NCI-H748 (cell line): ENCODE measurements around the gene RASSF5.

Experiments
- DNase-seq: peaks from one replicate; lab custom pipeline; 2025; ENCODE audit not compliant: unreplicated experiment; lab: John Stamatoyannopoulos, UW

Gene RASSF5, protein sequence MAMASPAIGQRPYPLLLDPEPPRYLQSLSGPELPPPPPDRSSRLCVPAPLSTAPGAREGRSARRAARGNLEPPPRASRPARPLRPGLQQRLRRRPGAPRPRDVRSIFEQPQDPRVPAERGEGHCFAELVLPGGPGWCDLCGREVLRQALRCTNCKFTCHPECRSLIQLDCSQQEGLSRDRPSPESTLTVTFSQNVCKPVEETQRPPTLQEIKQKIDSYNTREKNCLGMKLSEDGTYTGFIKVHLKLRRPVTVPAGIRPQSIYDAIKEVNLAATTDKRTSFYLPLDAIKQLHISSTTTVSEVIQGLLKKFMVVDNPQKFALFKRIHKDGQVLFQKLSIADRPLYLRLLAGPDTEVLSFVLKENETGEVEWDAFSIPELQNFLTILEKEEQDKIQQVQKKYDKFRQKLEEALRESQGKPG

GRCh38 chr1:206507284-206508129, at the start of gene RASSF5:
Gene RASSF5, plus strand, starts transcription at chr1:206507531. Its CDS starts 72 bp downstream, at chr1:206507603.
- peak; percentile 61 for DNase-seq

GRCh38 chr1:206459703-206460102, 47.6 kb upstream of the RASSF5 start:
- no peak for DNase-seq

- no peak for DNase-seq
Measured at GRCh38 chr1:206460836-206461426, 46.4 kb upstream of the RASSF5 start.

DNA sequence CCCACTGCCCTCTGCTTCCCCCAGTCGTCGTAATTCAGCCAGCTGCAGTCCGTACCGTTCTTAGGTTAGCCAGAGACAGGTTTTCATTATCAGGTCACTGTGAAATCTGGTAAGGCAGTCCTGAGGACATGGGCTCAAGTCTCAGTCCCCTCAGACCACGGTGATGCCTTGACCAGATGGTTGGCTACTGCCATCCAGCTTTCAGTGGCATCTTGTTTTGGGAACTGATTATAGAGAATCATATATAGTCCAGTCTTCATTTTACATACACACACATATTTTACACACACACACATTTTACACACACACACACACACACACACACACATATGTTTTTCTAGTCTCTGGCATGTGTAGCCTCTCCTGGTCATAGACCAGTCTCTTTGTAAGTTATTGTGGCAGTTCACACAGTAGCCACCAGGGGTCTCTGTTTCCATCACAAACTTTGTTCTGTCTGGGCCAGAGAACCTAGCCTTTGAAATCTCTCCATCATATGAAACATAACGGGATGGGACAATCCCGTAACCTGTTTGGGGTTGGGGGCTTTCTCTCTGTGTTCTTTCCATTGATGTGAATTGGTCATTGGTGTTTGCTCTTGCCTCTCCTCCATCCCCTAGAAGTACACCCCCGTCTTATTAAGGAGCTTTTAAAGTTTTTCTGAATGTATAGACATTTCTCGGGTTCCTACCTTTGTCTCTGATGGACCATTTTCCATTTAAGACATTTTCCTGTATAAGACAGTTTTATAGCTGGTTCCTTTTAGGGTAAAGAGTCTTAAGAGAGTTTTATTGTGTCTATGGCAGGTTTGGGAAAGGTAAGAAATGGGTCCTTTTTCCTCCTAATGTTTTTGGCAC, 45.5 kb upstream of the RASSF5 start:
- DNase-seq = peak; percentile 40

GRCh38 chr1:206463137-206463536, 44.2 kb upstream of the RASSF5 start:
- no peak for DNase-seq

DNA sequence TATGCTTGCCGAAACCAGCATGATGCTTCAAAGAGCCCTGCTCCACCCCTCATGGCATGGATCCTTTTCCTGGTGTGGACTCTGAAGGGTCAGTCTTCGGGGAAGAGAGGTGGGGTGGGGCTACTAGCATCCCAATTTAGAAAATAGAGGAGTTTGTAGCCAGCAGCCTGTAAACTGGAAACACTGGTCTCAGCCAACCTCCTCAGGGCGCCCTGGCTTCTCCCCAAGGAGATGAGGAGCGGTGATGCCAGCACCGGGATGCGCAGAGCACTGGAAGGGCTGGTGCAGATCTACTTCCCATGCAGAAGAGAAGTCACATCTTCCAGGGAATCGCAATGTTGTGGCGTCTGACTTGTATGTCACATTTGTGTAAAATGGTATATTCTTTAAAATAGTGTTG, 43.4 kb upstream of the RASSF5 start:
- DNase-seq = no peak

DNA sequence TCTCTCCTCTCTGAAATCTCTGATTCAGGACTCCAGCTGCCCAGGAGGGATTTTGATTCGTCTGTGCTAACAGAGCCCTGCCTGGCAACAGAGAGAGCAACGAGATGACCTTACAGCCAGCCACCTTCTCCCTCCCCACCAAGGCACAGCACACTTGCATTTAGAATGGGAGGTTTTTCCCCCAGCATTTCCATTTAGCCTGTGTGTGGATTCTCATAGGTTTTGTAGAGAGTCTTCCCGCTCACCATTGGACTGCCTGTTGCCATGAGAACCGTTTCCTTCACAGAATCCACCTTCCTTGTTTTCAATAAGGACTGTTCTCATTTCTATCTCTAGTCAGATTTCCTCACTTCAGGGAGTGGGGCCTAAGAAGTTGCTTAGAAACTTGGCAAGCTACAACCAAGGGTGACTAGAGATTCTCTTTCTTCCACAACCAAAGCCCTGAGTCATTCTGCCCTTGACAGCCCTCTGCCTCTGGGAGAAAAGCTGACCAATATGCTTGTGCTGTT, 42.8 kb upstream of the RASSF5 start:
- DNase-seq = no peak

GRCh38 chr1:206465951-206466350, 41.4 kb upstream of the RASSF5 start:
- DNase-seq = no peak

GRCh38 chr1:206466840-206467649, 40.3 kb upstream of the RASSF5 start:
- no peak for DNase-seq

DNA sequence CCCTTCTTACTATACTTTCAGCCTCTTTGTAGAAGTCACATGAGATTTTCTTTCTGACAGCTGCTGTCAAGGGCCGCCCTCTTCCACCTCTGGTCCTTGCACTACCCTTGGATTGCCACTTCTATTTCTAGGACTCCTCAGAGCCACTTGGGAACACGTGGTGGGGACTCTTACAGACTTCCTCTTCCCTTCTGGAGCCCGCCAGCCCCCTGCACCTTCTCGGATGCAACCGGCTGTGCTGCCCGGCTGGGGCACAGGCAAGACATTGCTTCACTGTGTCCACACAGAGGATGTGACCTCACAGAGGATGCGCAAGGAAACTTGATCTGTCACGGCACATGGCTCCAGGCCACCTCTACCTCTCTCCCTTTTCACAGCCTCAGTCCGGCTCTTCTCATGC, 39.4 kb upstream of the RASSF5 start:
- DNase-seq = peak; percentile 2

DNA sequence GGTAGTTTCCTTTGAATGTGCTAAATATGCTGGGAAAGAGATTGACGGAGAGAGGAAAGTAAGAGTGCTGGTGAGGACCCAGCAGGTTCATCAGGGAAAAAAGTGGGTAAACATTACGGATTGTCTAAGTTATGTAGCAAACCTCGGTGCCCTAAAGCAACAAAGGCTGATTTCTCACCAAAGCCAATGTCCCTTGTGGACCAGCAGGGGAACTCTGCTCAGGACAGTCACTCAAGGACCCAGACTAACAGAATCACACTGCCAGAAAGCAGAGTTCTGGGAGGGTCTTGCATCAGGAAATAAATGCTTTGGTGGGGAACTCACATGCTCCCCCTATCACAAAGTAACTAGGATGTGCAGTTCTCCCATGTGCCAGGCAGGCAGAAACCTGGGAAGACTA, 38.8 kb upstream of the RASSF5 start:
- DNase-seq = no peak

GRCh38 chr1:206469411-206469932, 37.9 kb upstream of the RASSF5 start:
- no peak for DNase-seq

DNA sequence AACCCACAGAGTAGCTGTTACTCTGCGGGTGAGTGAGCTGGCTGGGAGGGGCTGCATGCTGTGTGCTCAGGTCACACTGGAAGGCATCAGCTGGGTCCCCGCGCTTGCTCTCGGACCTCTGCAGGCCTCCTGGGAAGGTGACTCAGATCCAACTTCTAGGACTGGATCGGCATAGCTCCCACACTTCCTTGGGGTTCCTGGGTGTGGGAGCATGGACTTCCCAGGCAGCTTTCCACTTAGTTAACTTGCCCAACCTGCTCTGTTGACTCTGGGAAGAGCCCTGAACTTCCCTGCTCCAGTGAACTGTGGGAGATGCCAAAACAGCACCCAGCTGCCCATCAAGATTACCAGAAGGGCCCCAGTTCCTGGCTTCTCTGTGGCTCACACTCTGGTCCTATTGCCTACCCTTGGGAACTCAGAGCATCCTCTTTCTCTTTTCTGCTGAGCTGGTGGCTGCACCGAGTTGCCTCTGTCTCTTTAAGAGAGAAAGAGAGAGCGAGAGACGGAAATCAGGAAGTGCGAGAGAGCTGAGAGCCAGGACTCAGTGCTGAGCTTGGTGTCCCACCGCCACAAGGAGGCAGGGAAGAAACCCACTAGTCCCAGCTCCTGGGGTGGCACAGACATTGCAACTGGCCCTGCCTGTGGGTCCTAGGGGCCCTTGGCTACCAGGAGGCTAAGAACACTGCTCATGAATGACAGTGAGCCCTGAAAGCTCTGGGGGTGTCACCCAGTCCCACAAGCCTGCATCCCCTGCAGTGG, 37.2 kb upstream of the RASSF5 start, which contains the start of gene IKBKE:
Gene IKBKE, plus strand, starts transcription at position 544 of the 759 bp plus-strand sequence. CDS start 2,752 bp downstream, outside the sequence.
- peak; percentile 39 for DNase-seq

GRCh38 chr1:206470692-206471414, 36.5 kb upstream of the RASSF5 start:
- DNase-seq = no peak

GRCh38 chr1:206471415-206471801, 35.9 kb upstream of the RASSF5 start:
- no peak for DNase-seq

DNA sequence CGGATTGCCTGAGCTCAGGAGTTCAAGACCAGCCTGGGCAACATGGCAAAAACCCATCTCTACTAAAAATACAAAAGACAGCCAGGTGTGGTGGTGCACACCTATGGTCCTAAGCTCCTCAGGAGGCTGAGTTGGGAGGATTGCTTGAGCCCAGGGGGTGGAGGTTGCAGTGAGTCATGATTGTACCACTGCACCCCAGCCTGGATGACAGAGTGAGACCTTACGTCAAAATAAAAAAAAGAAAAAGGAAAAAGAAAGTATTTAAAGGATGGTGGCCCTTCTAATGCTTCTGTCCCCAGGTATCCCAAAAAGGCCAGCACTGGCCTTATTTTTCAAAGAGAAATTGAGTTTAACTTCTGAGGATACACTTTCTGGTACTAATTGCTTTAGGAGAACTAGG, 35.3 kb upstream of the RASSF5 start:
- DNase-seq = no peak

DNA sequence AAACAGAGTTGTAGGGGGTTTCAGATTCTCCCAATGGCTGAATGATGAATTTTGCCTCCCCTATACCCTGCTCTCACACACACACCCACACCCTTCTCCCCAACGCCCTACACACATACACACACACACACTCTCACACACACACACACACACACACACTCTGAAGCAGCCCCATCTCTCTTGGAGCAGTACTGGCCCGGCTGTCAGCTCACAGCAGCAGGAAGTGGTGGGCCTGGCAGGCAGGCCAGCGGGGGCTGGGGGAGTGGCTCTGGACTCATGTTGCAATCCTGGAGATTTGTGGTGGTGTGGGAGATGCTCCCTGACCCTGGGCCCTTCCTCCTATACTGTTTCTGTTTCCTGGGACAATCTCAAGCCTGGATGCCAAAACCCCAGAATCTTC, 34.9 kb upstream of the RASSF5 start:
- no peak for DNase-seq

DNA sequence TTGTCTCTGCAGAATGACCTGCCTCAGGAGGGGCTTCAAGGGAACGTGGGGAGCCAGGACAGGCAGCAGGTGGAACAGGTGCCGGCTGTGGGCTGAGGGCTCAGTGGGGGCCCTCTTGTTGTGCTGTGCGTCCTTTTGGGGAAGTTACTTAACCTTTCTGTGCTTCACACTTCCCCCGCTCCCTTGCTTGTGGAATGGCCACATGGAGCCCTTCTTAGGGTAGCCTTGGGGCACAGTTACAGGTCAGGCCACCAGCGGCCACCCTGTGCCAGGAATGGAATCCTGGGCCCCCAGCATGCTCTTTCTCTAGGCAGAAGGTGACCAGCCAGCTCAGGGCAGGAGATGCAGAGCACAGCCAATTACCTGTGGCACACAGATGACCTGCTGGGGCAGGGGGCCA, 34.4 kb upstream of the RASSF5 start:
- DNase-seq = no peak
